CD14-positive monocyte (primary cell): ENCODE data around the gene MX2. TPM values are rescaled to one million over a fixed set of nuclear protein-coding genes. Genes with fewer than 3 reads are reported as not detected.

ENCODE experiments used
- DNase-seq, 3 donors: peaks; one replicate each; pipeline ENCODE4 v3.0.0-alpha.2; 2011 to 2022
- H2AFZ ChIP-seq: 2 replicates; pipeline ENCODE4 v1.6.0; 2012; ENCODE audit warnings: mild to moderate bottlenecking, low read depth, low read length, inconsistent platforms; ENCODE audit not compliant: insufficient read depth, poor library complexity, severe bottlenecking
- H3K27ac ChIP-seq, 2 donors: 1 replicate in 1 of 2; 2 replicates in 1 of 2; pipeline ENCODE4 v1.5.1; 2012 to 2013; ENCODE audit warnings: low read length in 2 of 2, control low read depth in 1 of 2, inconsistent platforms in 1 of 2, low read depth in 1 of 2, mild to moderate bottlenecking in 1 of 2
- H3K27me3 ChIP-seq, 2 donors: one replicate each; pipeline versions ENCODE4 v1.6.0 to v1.6.1; 2011 to 2013; ENCODE audit warnings: low read length in 2 of 2; ENCODE audit not compliant: control insufficient read depth in 2 of 2, insufficient read depth in 2 of 2
- H3K36me3 ChIP-seq, 2 donors: replicated peaks in 1 of 2; 1 replicate in 1 of 2; 2 replicates in 1 of 2; pipeline versions ENCODE4 v1.5.1 to v1.6.1; 2012 to 2013; ENCODE audit warnings: low read length in 2 of 2, control low read depth in 1 of 2, inconsistent platforms in 1 of 2, mild to moderate bottlenecking in 1 of 2; ENCODE audit not compliant: insufficient read depth in 2 of 2, control insufficient read depth in 1 of 2
- H3K4me1 ChIP-seq, 2 donors: 1 replicate in 1 of 2; 2 replicates in 1 of 2; pipeline versions ENCODE4 v1.5.1 to v1.6.1; 2012 to 2013; ENCODE audit warnings: low read length in 2 of 2, control low read depth in 1 of 2, inconsistent platforms in 1 of 2, mild to moderate bottlenecking in 1 of 2, moderate library complexity in 1 of 2; ENCODE audit not compliant: insufficient read depth in 2 of 2, control insufficient read depth in 1 of 2
- H3K4me2 ChIP-seq: replicated peaks from 2 replicates; pipeline ENCODE3; 2012; ENCODE audit warnings: low read length, moderate library complexity, mild to moderate bottlenecking; ENCODE audit not compliant: poor library complexity, severe bottlenecking; ENCODE audit errors: extremely low read depth
- H3K4me3 ChIP-seq, 3 experiments: fragments of 200-600 bp in 1 of 3; sonication (generic) in 1 of 3; replicated peaks in 1 of 3; 1 replicate in 2 of 3; 2 replicates in 1 of 3; pipeline ENCODE4 v1.5.1; 2011 to 2013; ENCODE audit warnings: low read length in 3 of 3, mild to moderate bottlenecking in 3 of 3, control low read depth in 2 of 3, low read depth in 2 of 3, inconsistent platforms in 1 of 3, moderate library complexity in 1 of 3
- H3K79me2 ChIP-seq: 2 replicates; pipeline ENCODE4 v1.6.0; 2012; ENCODE audit warnings: mild to moderate bottlenecking, control low read depth, inconsistent platforms, low read length, moderate library complexity; ENCODE audit not compliant: insufficient read depth
- H3K9ac ChIP-seq: 2 replicates; pipeline ENCODE4 v1.6.0; 2017; ENCODE audit warnings: low read length, mild to moderate bottlenecking; ENCODE audit not compliant: insufficient read depth, poor library complexity, severe bottlenecking
- H3K9me3 ChIP-seq, 2 donors: replicated peaks in 1 of 2; 1 replicate in 1 of 2; 2 replicates in 1 of 2; pipeline versions ENCODE4 v1.5.1 to v1.6.1; 2012 to 2013; ENCODE audit warnings: low read length in 2 of 2, control low read depth in 1 of 2; ENCODE audit not compliant: control insufficient read depth in 1 of 2, insufficient read depth in 1 of 2
- H4K20me1 ChIP-seq: 2 replicates; pipeline ENCODE4 v1.6.0; 2012; ENCODE audit warnings: mild to moderate bottlenecking, low read length, control low read depth, moderate library complexity; ENCODE audit not compliant: insufficient read depth
- H3K27ac Mint-ChIP-seq, 7 donors: one replicate each; pipeline ENCODE4 v1.8.0; 2020; ENCODE audit warnings: mild to moderate bottlenecking in 7 of 7, mixed read lengths in 7 of 7, moderate library complexity in 6 of 7, inconsistent platforms in 2 of 7
- H3K27me3 Mint-ChIP-seq, 3 donors: one replicate each; pipeline ENCODE4 v1.8.0; 2021 to 2022; ENCODE audit warnings: low read depth in 3 of 3, mild to moderate bottlenecking in 3 of 3, mixed read lengths in 3 of 3, moderate library complexity in 3 of 3, inconsistent platforms in 1 of 3
- H3K36me3 Mint-ChIP-seq, 2 donors: one replicate each; pipeline ENCODE4 v1.8.0; 2020; ENCODE audit warnings: mixed read lengths in 2 of 2, inconsistent platforms in 1 of 2, mild to moderate bottlenecking in 1 of 2
- H3K4me1 Mint-ChIP-seq: one replicate; pipeline ENCODE4 v1.8.0; 2020; ENCODE audit warnings: mild to moderate bottlenecking, mixed read lengths
- H3K4me3 Mint-ChIP-seq, 2 donors: one replicate each; pipeline ENCODE4 v1.8.0; 2020; ENCODE audit warnings: mild to moderate bottlenecking in 2 of 2, mixed read lengths in 2 of 2, moderate library complexity in 1 of 2
- H3K9me3 Mint-ChIP-seq, 7 donors: one replicate each; pipeline ENCODE4 v1.8.0; 2020 to 2022; ENCODE audit warnings: mixed read lengths in 7 of 7, mild to moderate bottlenecking in 6 of 7, moderate library complexity in 6 of 7, inconsistent platforms in 2 of 7
- CTCF ChIP-seq: fragments of 200-600 bp; IDR thresholded peaks from one replicate; pipeline ENCODE4 v1.8.0; 2022; ENCODE audit warnings: antibody characterized with exemption, mild to moderate bottlenecking
- WGBS: methylation state at CpG from one replicate; pipeline ENCODE4 v1.1.5; 2013; ENCODE audit warnings: missing lambda C conversion rate; ENCODE audit not compliant: insufficient coverage; 5-methylcytosine and 5-hydroxymethylcytosine counted together
- intact Hi-C, 2 donors: fragments of 100-400 bp; cut with micrococcal nuclease; formaldehyde crosslinking; loops; one replicate each; pipeline versions ENCODE4 v1.15.0 to v1.15.1; 2023
- polyA plus RNA-seq, 3 donors: library from polyadenylated mRNA; depleted of rRNA in 1 of 3; unstranded in 2 of 3; stranded (reverse) in 1 of 3; fragments of 300-500 nt in 2 of 3; fragments of >200 nt in 1 of 3; fragmentation: Illumina TruSeq in 2 of 3; gene quantifications; 1 replicate in 2 of 3; 2 replicates in 1 of 3; pipeline ENCODE4 v1.2.3, GENCODE V29; 2012 to 2021

The MX2 gene
- polyA plus RNA-seq, 3 donors = 43.1 to 79.4 (median 50.3) TPM

- Histone ChIP-seq H3K4me2 (no peak overlapping the region), H3K4me1 (peaks cover 19 to 35% of the 10 kb centered on the region in 2 donors), H2AFZ (no peak overlapping the region), H3K36me3 (peaks cover 78 to 90% of the 10 kb centered on the region in 2 donors), H3K27me3 (no peaks in the 10 kb centered on the region), H3K9ac (no peak overlapping the region), H3K27ac (peak overlapping the region in 1 of 2 donors; percentile 22), H4K20me1 (no peaks in the 10 kb centered on the region), H3K4me3 (no peak overlapping the region), H3K9me3 (no peaks in the 10 kb centered on the region), H3K79me2 (no peaks in the 10 kb centered on the region)
- intact Hi-C loops = no loop called here
- H3K4me3 Mint-ChIP-seq = no peak overlapping the region
- no peak for DNase-seq
- 93% methylated on average over 8 of the region's 10 CpGs for whole genome bisulfite sequencing
- H3K4me1 Mint-ChIP-seq = peaks cover 29% of the 10 kb centered on the region
- peaks cover 0 to 3% (median 0%) of the 10 kb centered on the region in 3 donors for H3K27me3 Mint-ChIP-seq
- peaks cover 0 to 2% (median 0%) of the 10 kb centered on the region in 7 donors for H3K9me3 Mint-ChIP-seq
- H3K27ac Mint-ChIP-seq = peak overlapping the region in 2 of 7 donors; percentile 36 to 41
- TF ChIP-seq CTCF = no peak
- H3K36me3 Mint-ChIP-seq = peaks cover 87 to 94% of the 10 kb centered on the region in 2 donors
Observed at GRCh38 chr21:41403966-41404365, 42.1 kb downstream of the MX2 start.

- no peak overlapping the region for H3K4me2 ChIP-seq
- H4K20me1 ChIP-seq = no peaks in the 10 kb centered on the region
- H3K79me2 ChIP-seq = no peaks in the 10 kb centered on the region
- H3K9me3 ChIP-seq = no peaks in the 10 kb centered on the region
- H3K9ac ChIP-seq = no peak overlapping the region
- H3K36me3 Mint-ChIP-seq = peaks cover 87 to 94% of the 10 kb centered on the region in 2 donors
- H3K4me3 Mint-ChIP-seq = no peak overlapping the region
- WGBS = no CpG with 5 or more reads among the region's 4 CpGs
- no peaks in the 10 kb centered on the region for H3K27me3 ChIP-seq
- intact Hi-C loops = no loop called here
- peaks cover 0 to 3% (median 0%) of the 10 kb centered on the region in 3 donors for H3K27me3 Mint-ChIP-seq
- H3K36me3 ChIP-seq = peaks cover 79 to 90% of the 10 kb centered on the region in 2 donors
- TF ChIP-seq CTCF = no peak
- peaks cover 0 to 5% (median 0%) of the 10 kb centered on the region in 7 donors for H3K9me3 Mint-ChIP-seq
- H2AFZ ChIP-seq = no peak overlapping the region
- peak overlapping the region in 1 of 2 donors; percentile 9 for H3K27ac ChIP-seq
- H3K4me1 Mint-ChIP-seq = peaks cover 27% of the 10 kb centered on the region
- H3K4me3 ChIP-seq = no peak overlapping the region
- peaks cover 19 to 34% of the 10 kb centered on the region in 2 donors for H3K4me1 ChIP-seq
- DNase-seq = peak in 1 of 3 donors; percentile 25
- peak overlapping the region in 6 of 7 donors; percentile 2 to 81 (median 59) for H3K27ac Mint-ChIP-seq
Observed at GRCh38 chr21:41405321-41405720, 43.5 kb downstream of the MX2 start.
